CD4-positive, alpha-beta T cell treated with Interleukin-6 at 100 ng/mL for 8 hours (primary cell): ENCODE data around the gene RAB43.

Source experiments
- DNase-seq: peaks from one replicate; pipeline ENCODE4 v3.0.0-alpha.2; 2020; ENCODE audit warnings: mixed read lengths, low spot score

The RAB43 gene

DNA sequence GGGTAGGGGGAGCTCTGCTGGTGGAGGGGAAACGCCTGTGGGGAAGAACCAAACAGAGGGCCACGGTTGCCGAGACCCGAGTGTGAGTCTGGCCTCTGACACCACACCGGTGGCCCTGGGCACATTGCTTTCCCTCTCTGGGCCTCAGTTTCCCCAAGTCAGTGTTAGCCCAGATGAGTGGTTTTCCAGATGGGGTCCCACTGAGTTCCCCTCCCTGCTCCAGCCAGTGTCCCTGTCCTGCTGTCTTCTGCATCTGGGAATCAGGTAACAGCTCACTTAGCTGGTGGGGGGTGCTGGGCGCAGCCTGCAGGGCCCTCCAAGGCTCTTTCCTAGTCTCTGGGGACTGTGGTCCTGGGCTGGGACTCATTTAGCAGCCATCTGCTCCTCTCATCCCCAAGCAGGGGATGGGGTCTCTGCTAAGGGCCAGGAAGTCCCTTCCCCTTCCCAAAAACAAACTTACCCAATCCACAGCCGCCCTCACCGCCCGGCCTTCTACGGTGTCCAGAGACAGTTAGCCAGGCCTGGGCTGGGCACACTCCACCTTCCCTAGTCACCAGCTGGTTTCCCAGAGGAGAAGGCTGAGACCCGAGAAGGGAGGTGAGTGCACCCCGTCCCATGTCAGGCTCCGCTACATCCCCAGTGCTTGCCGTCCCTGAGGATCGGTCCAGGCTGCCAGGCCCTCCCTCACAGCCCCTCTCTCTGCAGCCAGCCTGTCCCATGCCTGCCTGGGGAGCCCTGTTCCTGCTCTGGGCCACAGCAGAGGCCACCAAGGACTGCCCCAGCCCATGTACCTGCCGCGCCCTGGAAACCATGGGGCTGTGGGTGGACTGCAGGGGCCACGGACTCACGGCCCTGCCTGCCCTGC is 60.3 kb downstream of the RAB43 start:
- DNase-seq: no peak

- DNase-seq: no peak
Observed at GRCh38 chr3:129060276-129061022, 61.2 kb downstream of the RAB43 start, which contains the start of gene GP9. GP9 (plus strand) TSS chr3:129060779; CDS start chr3:129061740, 961 bp downstream.

- DNase-seq: no peak
Observed at GRCh38 chr3:129059311-129059958, 62.2 kb downstream of the RAB43 start.

DNA sequence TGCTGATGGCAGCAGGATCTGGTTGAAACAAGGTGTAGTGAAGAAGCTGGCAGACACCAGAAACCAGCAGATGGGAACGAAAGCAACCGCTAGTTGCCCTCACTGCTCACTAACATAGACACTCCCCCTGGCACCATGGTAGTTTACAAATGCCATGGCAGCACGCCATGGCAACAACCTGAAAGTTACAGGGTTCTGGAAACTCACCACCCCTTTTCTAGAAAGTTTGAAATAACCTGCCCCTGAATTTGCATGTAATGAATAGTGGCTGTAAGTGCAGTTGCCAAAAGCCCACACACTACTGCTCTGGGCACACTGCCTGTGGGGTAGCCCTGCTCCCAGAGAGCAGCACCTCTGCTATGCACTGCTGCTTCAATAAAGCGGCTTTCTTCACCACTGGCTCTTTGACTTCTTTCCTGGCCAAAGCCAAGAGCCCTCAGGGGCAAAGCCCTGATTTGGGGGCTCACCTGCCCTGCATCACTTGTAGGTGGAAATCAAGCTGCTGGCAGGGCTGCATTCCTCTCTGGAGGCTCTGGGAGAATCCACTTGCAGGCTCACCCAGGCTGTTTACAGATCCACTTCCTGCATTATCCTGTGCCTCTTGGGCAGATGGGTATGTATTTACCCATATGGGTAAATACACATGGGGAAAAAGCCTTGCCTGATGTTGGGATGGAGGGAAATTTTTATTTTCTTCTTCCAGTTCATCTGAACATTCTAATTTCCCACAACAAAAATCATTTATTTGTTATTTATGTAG is 63.0 kb downstream of the RAB43 start:
- DNase-seq: no peak

DNA sequence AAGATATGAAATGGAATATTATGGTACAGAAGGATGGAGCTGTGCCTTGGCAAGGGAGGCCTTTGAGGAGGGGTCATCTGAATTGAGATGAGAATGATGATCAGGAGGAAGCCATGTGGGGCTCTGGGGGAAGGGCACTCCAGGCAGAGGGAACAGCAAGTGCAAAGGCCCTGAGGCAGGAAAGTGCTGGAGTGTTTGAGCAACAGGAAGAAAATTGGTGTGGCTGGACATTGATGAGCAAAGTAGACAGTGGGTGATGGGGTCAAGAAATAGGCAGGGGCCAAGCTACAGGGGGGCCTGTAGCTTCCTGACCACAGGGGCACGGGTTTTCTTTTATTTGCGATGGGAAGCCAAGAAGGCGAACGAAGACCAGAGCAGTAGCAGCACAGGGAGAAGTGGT is 64.4 kb downstream of the RAB43 start:
- DNase-seq: no peak

DNA sequence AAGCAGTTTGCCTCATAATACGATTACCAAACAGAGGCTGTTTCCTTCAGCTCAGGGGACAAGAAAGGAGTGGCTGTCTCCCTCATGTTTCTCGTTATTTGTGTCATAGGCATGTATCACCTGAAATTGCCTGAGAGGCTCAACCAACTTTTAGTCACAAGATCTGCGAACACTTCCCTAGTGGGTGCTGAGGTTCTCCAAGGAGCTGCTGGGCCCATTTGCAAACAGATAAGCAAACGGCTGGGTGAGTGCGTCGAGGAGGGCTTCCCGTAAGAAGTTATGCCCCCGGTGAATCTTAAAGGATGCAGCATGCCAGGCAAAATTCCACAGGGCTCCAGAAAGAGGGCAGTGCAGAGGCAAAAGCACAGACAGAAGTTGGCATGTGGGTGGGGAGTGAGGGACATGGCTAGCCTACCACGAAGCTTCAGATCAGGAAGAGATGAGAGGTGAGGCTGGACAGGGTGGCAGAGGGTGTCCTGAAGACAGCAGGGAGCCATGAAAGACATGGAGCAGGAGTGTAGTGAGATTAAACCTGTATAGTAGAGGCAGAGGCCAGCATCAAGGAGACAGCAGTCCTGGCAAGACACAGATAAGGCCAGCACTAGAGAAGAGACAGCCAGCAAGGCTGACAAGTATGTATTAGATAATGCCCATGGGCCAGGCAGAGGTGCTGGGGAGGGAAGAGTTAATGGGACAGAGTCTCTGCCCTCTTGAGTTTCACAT is 65.0 kb downstream of the RAB43 start:
- DNase-seq: no peak

GRCh38 chr3:129054605-129055104 is 66.9 kb downstream of the RAB43 start:
- no peak for DNase-seq

GRCh38 chr3:129052675-129053074 is 68.9 kb downstream of the RAB43 start:
- DNase-seq: no peak

DNA sequence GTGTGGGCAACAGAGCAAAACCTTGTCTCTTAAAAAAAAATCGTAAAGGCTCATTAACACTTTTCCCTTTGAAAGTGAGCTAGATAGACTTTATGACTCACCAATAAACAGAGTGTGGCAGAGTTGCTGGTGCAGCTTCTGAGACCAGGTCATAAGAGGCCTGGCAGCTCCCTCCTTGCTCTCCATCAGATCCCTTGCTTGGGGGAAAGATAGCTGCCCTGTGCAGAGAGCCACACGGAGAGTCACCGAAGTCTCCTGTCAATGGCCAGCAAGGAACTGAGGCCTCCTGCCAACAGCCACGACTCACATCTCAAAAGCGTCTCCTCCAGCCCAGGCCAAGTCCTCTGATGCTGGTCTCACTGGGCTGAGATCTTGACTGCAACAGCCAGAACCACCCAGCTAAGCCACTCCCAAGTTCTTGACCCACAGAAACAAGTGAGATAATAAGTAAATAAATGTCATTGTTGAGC is 69.7 kb downstream of the RAB43 start:
- no peak for DNase-seq

GRCh38 chr3:129050556-129051295 is 70.9 kb downstream of the RAB43 start:
- no peak for DNase-seq

- no peak for DNase-seq
Observed at GRCh38 chr3:129047553-129047839, 74.1 kb downstream of the RAB43 start.

- no peak for DNase-seq
Observed at GRCh38 chr3:129046732-129047552, 74.7 kb downstream of the RAB43 start.

GRCh38 chr3:129046037-129046731 is 75.4 kb downstream of the RAB43 start:
- DNase-seq: no peak

DNA sequence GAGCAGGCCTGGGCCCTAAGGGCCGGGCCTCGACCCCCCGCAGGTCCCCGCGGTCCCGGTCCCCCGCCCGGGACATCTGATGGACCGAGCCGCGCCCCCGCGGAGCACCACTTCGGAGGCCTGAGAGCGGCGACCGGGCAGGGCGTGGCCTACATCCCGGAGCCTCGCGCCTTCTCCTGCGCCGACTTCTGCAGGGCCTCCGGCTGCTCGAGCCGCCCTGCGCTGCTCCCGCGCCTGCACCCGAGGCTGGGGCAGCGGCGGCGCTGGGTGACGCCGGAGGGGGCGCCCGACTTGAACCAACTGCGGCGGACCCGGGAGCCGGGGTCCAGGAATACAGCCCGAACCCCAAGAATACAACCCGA is 75.9 kb downstream of the RAB43 start:
- peak; percentile 18 for DNase-seq

- DNase-seq: no peak
Observed at GRCh38 chr3:129040579-129041300, 80.9 kb downstream of the RAB43 start.

DNA sequence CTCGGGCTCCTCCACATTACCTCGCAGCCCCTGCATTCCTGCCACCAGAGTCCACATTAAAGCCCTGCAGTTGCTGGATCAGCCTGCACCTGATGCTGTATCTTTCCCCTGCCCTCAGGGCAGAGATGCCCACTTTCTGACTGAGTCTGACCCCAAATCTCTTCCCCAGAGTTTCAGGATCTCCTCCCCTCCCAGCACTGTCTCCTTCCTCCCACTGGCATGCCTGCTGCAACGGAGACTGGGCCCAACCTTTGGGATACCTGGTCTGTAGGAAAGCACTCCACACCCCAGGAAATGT is 81.6 kb downstream of the RAB43 start:
- DNase-seq: no peak

DNA sequence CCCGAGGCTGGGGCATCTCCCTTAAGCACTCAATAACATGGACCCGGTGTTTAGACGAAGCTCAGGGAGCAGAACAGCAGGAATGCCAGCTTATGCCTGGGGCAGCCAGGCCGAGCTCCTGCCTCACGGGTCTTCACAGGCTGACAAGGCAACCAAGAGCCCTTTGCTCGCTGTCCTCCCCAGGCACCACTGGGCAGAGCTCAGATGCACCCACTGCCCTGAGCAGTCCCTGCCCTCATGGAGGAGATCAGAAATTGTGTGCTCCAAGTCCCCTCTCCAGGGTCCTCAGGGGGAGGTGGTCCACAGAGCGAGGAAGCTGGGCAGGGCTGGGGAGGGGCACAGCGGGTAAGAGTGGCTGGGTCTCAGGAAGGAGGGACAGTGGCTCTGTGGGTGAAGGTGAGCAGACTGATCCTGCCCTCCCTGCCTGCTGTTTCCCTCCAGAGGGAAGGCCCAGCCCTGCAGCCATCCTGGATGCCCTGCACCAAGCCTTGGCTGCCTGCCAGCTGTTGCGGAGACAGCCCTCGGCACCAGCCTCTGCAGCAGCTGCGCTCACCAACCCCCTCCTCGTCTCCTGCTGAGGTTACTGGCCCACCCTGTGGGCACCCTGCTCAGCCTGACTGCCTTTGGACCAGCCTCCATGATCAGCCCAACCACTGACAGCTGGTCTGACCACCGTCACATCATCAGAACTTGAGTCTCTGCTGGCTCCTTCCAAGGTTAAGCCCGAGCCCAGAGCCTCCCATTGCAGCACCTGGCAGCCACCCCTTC is 82.1 kb downstream of the RAB43 start:
- no peak for DNase-seq
